CD14-positive monocyte (primary cell): ENCODE data around the gene WWOX. TPM values are rescaled to one million over a fixed set of nuclear protein-coding genes. Genes with fewer than 3 reads are reported as not detected.

Experiments
- DNase-seq, 3 donors: peaks; one replicate each; pipeline ENCODE4 v3.0.0-alpha.2; 2011 to 2022
- H2AFZ ChIP-seq: 2 replicates; pipeline ENCODE4 v1.6.0; 2012; ENCODE audit warnings: mild to moderate bottlenecking, low read depth, low read length, inconsistent platforms; ENCODE audit not compliant: insufficient read depth, poor library complexity, severe bottlenecking
- H3K27ac ChIP-seq, 2 donors: 1 replicate in 1 of 2; 2 replicates in 1 of 2; pipeline ENCODE4 v1.5.1; 2012 to 2013; ENCODE audit warnings: low read length in 2 of 2, control low read depth in 1 of 2, inconsistent platforms in 1 of 2, low read depth in 1 of 2, mild to moderate bottlenecking in 1 of 2
- H3K27me3 ChIP-seq, 2 donors: one replicate each; pipeline versions ENCODE4 v1.6.0 to v1.6.1; 2011 to 2013; ENCODE audit warnings: low read length in 2 of 2; ENCODE audit not compliant: control insufficient read depth in 2 of 2, insufficient read depth in 2 of 2
- H3K36me3 ChIP-seq, 2 donors: replicated peaks in 1 of 2; 1 replicate in 1 of 2; 2 replicates in 1 of 2; pipeline versions ENCODE4 v1.5.1 to v1.6.1; 2012 to 2013; ENCODE audit warnings: low read length in 2 of 2, control low read depth in 1 of 2, inconsistent platforms in 1 of 2, mild to moderate bottlenecking in 1 of 2; ENCODE audit not compliant: insufficient read depth in 2 of 2, control insufficient read depth in 1 of 2
- H3K4me1 ChIP-seq, 2 donors: 1 replicate in 1 of 2; 2 replicates in 1 of 2; pipeline versions ENCODE4 v1.5.1 to v1.6.1; 2012 to 2013; ENCODE audit warnings: low read length in 2 of 2, control low read depth in 1 of 2, inconsistent platforms in 1 of 2, mild to moderate bottlenecking in 1 of 2, moderate library complexity in 1 of 2; ENCODE audit not compliant: insufficient read depth in 2 of 2, control insufficient read depth in 1 of 2
- H3K4me2 ChIP-seq: replicated peaks from 2 replicates; pipeline ENCODE3; 2012; ENCODE audit warnings: low read length, moderate library complexity, mild to moderate bottlenecking; ENCODE audit not compliant: poor library complexity, severe bottlenecking; ENCODE audit errors: extremely low read depth
- H3K4me3 ChIP-seq, 3 experiments: fragments of 200-600 bp in 1 of 3; sonication (generic) in 1 of 3; replicated peaks in 1 of 3; 1 replicate in 2 of 3; 2 replicates in 1 of 3; pipeline ENCODE4 v1.5.1; 2011 to 2013; ENCODE audit warnings: low read length in 3 of 3, mild to moderate bottlenecking in 3 of 3, control low read depth in 2 of 3, low read depth in 2 of 3, inconsistent platforms in 1 of 3, moderate library complexity in 1 of 3
- H3K79me2 ChIP-seq: 2 replicates; pipeline ENCODE4 v1.6.0; 2012; ENCODE audit warnings: mild to moderate bottlenecking, control low read depth, inconsistent platforms, low read length, moderate library complexity; ENCODE audit not compliant: insufficient read depth
- H3K9ac ChIP-seq: 2 replicates; pipeline ENCODE4 v1.6.0; 2017; ENCODE audit warnings: low read length, mild to moderate bottlenecking; ENCODE audit not compliant: insufficient read depth, poor library complexity, severe bottlenecking
- H3K9me3 ChIP-seq, 2 donors: replicated peaks in 1 of 2; 1 replicate in 1 of 2; 2 replicates in 1 of 2; pipeline versions ENCODE4 v1.5.1 to v1.6.1; 2012 to 2013; ENCODE audit warnings: low read length in 2 of 2, control low read depth in 1 of 2; ENCODE audit not compliant: control insufficient read depth in 1 of 2, insufficient read depth in 1 of 2
- H4K20me1 ChIP-seq: 2 replicates; pipeline ENCODE4 v1.6.0; 2012; ENCODE audit warnings: mild to moderate bottlenecking, low read length, control low read depth, moderate library complexity; ENCODE audit not compliant: insufficient read depth
- H3K27ac Mint-ChIP-seq, 7 donors: one replicate each; pipeline ENCODE4 v1.8.0; 2020; ENCODE audit warnings: mild to moderate bottlenecking in 7 of 7, mixed read lengths in 7 of 7, moderate library complexity in 6 of 7, inconsistent platforms in 2 of 7
- H3K27me3 Mint-ChIP-seq, 3 donors: one replicate each; pipeline ENCODE4 v1.8.0; 2021 to 2022; ENCODE audit warnings: low read depth in 3 of 3, mild to moderate bottlenecking in 3 of 3, mixed read lengths in 3 of 3, moderate library complexity in 3 of 3, inconsistent platforms in 1 of 3
- H3K36me3 Mint-ChIP-seq, 2 donors: one replicate each; pipeline ENCODE4 v1.8.0; 2020; ENCODE audit warnings: mixed read lengths in 2 of 2, inconsistent platforms in 1 of 2, mild to moderate bottlenecking in 1 of 2
- H3K4me1 Mint-ChIP-seq: one replicate; pipeline ENCODE4 v1.8.0; 2020; ENCODE audit warnings: mild to moderate bottlenecking, mixed read lengths
- H3K4me3 Mint-ChIP-seq, 2 donors: one replicate each; pipeline ENCODE4 v1.8.0; 2020; ENCODE audit warnings: mild to moderate bottlenecking in 2 of 2, mixed read lengths in 2 of 2, moderate library complexity in 1 of 2
- H3K9me3 Mint-ChIP-seq, 7 donors: one replicate each; pipeline ENCODE4 v1.8.0; 2020 to 2022; ENCODE audit warnings: mixed read lengths in 7 of 7, mild to moderate bottlenecking in 6 of 7, moderate library complexity in 6 of 7, inconsistent platforms in 2 of 7
- CTCF ChIP-seq: fragments of 200-600 bp; IDR thresholded peaks from one replicate; pipeline ENCODE4 v1.8.0; 2022; ENCODE audit warnings: antibody characterized with exemption, mild to moderate bottlenecking
- WGBS: methylation state at CpG from one replicate; pipeline ENCODE4 v1.1.5; 2013; ENCODE audit warnings: missing lambda C conversion rate; ENCODE audit not compliant: insufficient coverage; 5-methylcytosine and 5-hydroxymethylcytosine counted together
- intact Hi-C, 2 donors: fragments of 100-400 bp; cut with micrococcal nuclease; formaldehyde crosslinking; loops; one replicate each; pipeline versions ENCODE4 v1.15.0 to v1.15.1; 2023
- polyA plus RNA-seq, 3 donors: library from polyadenylated mRNA; depleted of rRNA in 1 of 3; unstranded in 2 of 3; stranded (reverse) in 1 of 3; fragments of 300-500 nt in 2 of 3; fragments of >200 nt in 1 of 3; fragmentation: Illumina TruSeq in 2 of 3; gene quantifications; 1 replicate in 2 of 3; 2 replicates in 1 of 3; pipeline ENCODE4 v1.2.3, GENCODE V29; 2012 to 2021

Gene WWOX
- polyA plus RNA-seq, 3 donors: 4.0 to 7.0 (median 6.3) TPM

GRCh38 chr16:78942625-78943245 is 843.3 kb downstream of the WWOX start:
- no peaks in the 10 kb centered on the region for H3K36me3 Mint-ChIP-seq
- peak overlapping the region; percentile 58 for H2AFZ ChIP-seq
- H3K4me3 ChIP-seq: peak overlapping the region in 1 of 3 experiments; percentile 41
- H3K9ac ChIP-seq: no peak overlapping the region
- H3K4me1 Mint-ChIP-seq: peaks cover 10% of the 10 kb centered on the region
- H3K4me1 ChIP-seq: peaks cover 0 to 4% of the 10 kb centered on the region in 2 donors
- WGBS: 25% methylated on average over 5 of the region's 8 CpGs
- peaks cover 0 to 5% (median 3%) of the 10 kb centered on the region in 3 donors for H3K27me3 Mint-ChIP-seq
- DNase-seq: no peak
- H3K4me3 Mint-ChIP-seq: peak overlapping the region; percentile 20 to 68
- H3K79me2 ChIP-seq: no peaks in the 10 kb centered on the region
- no peaks in the 10 kb centered on the region for H3K9me3 ChIP-seq
- peak overlapping the region; percentile 48 for H3K4me2 ChIP-seq
- H3K27me3 ChIP-seq: no peaks in the 10 kb centered on the region
- intact Hi-C loops: no loop called here
- H3K9me3 Mint-ChIP-seq: no peaks in the 10 kb centered on the region
- H4K20me1 ChIP-seq: no peaks in the 10 kb centered on the region
- no peak for TF ChIP-seq CTCF
- no peaks in the 10 kb centered on the region for H3K36me3 ChIP-seq
- no peak overlapping the region for H3K27ac ChIP-seq
- H3K27ac Mint-ChIP-seq: no peak overlapping the region

GRCh38 chr16:78945336-78945735 is 845.9 kb downstream of the WWOX start:
- intact Hi-C loops: no loop called here
- no peaks in the 10 kb centered on the region for H4K20me1 ChIP-seq
- H3K9ac ChIP-seq: no peak overlapping the region
- no peaks in the 10 kb centered on the region for H3K79me2 ChIP-seq
- WGBS: no CpG with 5 or more reads among the region's 2 CpGs
- H3K4me2 ChIP-seq: no peak overlapping the region
- Mint-ChIP-seq H3K36me3 (no peaks in the 10 kb centered on the region), H3K4me1 (peaks cover 8% of the 10 kb centered on the region), H3K27ac (no peak overlapping the region), H3K4me3 (no peak overlapping the region), H3K27me3 (peaks cover 0 to 6% (median 4%) of the 10 kb centered on the region in 3 donors), H3K9me3 (peaks cover 0 to 9% (median 3%) of the 10 kb centered on the region in 7 donors)
- no peak overlapping the region for H3K4me3 ChIP-seq
- no peak overlapping the region for H2AFZ ChIP-seq
- H3K36me3 ChIP-seq: no peaks in the 10 kb centered on the region
- H3K9me3 ChIP-seq: peaks cover 0 to 4% of the 10 kb centered on the region in 2 donors
- no peaks in the 10 kb centered on the region for H3K27me3 ChIP-seq
- TF ChIP-seq CTCF: no peak
- no peak overlapping the region for H3K27ac ChIP-seq
- peaks cover 0 to 4% of the 10 kb centered on the region in 2 donors for H3K4me1 ChIP-seq
- no peak for DNase-seq
